AG09309 (cell line): ENCODE data around the gene ZNF580.

Experiments used
- DNase-seq: peaks from one replicate; pipeline ENCODE4 v3.0.0-alpha.2; 2010; ENCODE audit warnings: low read depth
- H3K4me3 ChIP-seq: 2 replicates; pipeline ENCODE4 v1.5.1; 2011; ENCODE audit warnings: mild to moderate bottlenecking, low read depth, low read length, moderate library complexity; ENCODE audit not compliant: control insufficient read depth
- CTCF ChIP-seq: IDR thresholded peaks from 2 replicates; pipeline ENCODE4 v1.5.1; 2011; ENCODE audit warnings: mild to moderate bottlenecking, low read depth, low read length, inconsistent platforms; ENCODE audit not compliant: insufficient read depth, control insufficient read depth; ENCODE audit errors: missing control alignments

The ZNF580 gene

DNA sequence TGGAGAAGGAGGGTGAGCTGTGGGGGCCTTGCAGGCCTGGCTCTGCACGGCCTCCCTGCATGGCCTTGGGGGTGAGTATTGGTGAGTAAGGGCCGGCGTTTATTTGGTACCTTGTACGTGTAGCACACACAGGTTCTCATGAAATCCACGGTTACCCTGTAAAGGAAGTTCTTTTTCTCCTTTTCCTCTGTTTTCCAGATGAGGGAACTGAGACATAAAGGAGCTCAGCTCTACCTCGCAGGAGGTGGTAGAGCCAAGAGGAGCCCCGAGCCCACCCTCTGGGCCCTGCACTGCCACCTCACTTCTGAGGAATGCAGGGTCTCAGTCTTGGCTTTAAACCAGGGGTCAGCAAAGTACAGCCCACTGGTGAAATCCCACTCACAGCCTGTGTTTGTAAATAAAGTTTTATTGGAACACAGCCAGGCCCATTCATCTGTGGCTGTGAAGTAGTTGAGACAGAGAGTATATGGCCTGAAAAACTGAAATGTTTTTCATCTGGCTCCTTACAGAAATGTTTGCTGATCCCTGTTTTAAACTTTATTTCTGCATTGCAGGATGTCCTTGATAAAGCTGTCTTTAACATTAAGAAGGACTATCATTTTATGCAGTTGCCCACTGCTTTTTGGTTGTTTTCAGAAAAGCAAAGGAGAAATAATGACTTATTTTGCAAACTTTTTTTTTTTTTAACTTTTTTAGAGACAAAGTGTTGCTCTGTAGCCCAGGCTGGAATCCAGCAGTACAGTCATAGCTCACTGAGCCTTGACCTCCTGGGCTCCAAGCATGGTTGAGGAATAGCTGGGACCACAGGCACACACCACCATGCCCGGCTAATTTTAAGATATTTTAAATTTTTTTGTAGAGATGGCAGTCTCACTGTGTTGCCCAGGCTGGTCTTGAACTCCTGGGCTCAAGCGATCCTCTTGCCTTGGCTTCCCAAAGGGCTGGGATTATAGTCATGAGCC is 40.6 kb downstream of the ZNF580 start:
- TF ChIP-seq CTCF = no peak
- no peak overlapping the region for H3K4me3 ChIP-seq
- DNase-seq = no peak

DNA sequence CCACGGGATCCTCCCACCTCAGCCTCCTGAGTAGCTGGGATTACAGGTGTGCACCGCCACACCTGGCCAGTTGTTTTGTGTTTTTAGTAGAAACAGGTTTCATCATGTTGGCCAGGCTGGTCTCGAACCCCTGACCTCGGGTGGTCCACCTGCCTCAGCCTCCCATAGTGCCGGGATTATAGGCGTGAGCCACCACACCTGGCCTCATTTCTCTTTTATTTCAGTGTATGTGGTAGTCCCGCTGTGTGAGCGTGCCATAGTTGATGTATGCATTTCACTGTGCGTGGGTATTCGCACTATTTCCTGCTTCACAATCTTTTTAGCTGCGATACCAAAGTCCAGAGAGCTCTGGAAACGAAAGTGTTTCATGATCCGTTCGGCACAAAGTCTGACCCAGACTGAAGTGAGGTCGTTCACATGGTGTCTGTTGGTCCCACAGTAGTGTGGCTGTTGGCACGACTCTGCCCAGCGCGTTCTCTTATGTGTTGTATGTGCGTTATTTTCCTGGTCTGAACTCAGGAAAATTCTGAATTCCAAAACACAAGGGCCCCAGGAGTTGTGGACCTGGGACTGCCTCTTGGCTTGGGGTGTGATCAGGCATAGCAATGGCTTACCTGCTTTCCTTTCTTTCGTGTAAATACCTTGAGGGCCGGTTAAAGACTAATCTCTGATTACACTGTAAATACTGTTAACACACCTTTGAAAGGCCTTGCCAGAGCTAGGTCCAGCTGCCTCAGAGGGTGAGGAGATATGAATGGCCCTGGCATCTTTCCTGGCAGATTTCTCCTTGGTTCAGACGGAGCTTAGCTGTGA is 42.9 kb downstream of the ZNF580 start:
- TF ChIP-seq CTCF = no peak
- no peak overlapping the region for H3K4me3 ChIP-seq
- DNase-seq = no peak

- H3K4me3 ChIP-seq = no peak overlapping the region
- DNase-seq = no peak
- no peak for TF ChIP-seq CTCF
These were observed 44.3 kb downstream of the ZNF580 start for GRCh38 chr19:55684946-55685681.

- DNase-seq = no peak
- TF ChIP-seq CTCF = no peak
- H3K4me3 ChIP-seq = no peak overlapping the region
These were observed 45.0 kb downstream of the ZNF580 start for GRCh38 chr19:55685776-55686175.

GRCh38 chr19:55686311-55687050 is 45.7 kb downstream of the ZNF580 start:
- H3K4me3 ChIP-seq = no peak overlapping the region
- no peak for DNase-seq
- no peak for TF ChIP-seq CTCF
